SK-N-SH treated with all-trans-retinoic acid at 6 μM for 48 hours (cell line): Measurements from ENCODE around the gene GRIK4.

Source experiments
- ATAC-seq: fragments of 200-7000 bp; cut with Tn5 transposase; 3 replicates; pipeline ENCODE4 v1.9.1; 2020; ENCODE audit warnings: mild to moderate bottlenecking, moderate library complexity
- ARNTL ChIP-seq: fragments of 450-650 bp; formaldehyde crosslinking; IDR thresholded peaks from 2 replicates; pipeline ENCODE4 v1.5.0; 2020; ENCODE audit warnings: low read depth, mild to moderate bottlenecking, moderate library complexity, borderline replicate concordance
- BACH2 ChIP-seq: fragments of 250-450 bp; sonication (Bioruptor Pico); IDR thresholded peaks from 2 replicates; pipeline ENCODE4 v1.9.0; 2021; ENCODE audit warnings: mild to moderate bottlenecking, borderline replicate concordance
- CSDC2 ChIP-seq: fragments of 250-450 bp; sonication (Bioruptor Pico); IDR thresholded peaks from 2 replicates; pipeline ENCODE4 v1.5.0; 2020; ENCODE audit warnings: mild to moderate bottlenecking, moderate library complexity
- ESRRG ChIP-seq: fragments of 250-450 bp; sonication (Bioruptor Pico); IDR thresholded peaks from 2 replicates; pipeline ENCODE4 v1.6.1; 2021; ENCODE audit warnings: mild to moderate bottlenecking
- GLIS3 ChIP-seq: fragments of 250-450 bp; sonication (Bioruptor Pico); IDR thresholded peaks from 2 replicates; pipeline ENCODE4 v1.5.0; 2020; ENCODE audit warnings: mild to moderate bottlenecking, moderate library complexity
- ISL1 ChIP-seq: fragments of 250-450 bp; sonication (Bioruptor Pico); IDR thresholded peaks from 2 replicates; pipeline ENCODE4 v2.1.2; 2022; ENCODE audit warnings: mild to moderate bottlenecking, moderate library complexity
- OSR1 ChIP-seq: fragments of 250-450 bp; sonication (Bioruptor Pico); IDR thresholded peaks from 2 replicates; pipeline ENCODE4 v1.8.0; 2022; ENCODE audit warnings: moderate library complexity, mild to moderate bottlenecking, inconsistent platforms
- PPARA ChIP-seq: fragments of 250-450 bp; sonication (Bioruptor Pico); IDR thresholded peaks from 2 replicates; pipeline ENCODE4 v1.5.0; 2020; ENCODE audit warnings: mild to moderate bottlenecking, borderline replicate concordance
- SNAI2 ChIP-seq: fragments of 250-450 bp; sonication (Bioruptor Pico); IDR thresholded peaks from 2 replicates; pipeline ENCODE4 v1.5.0; 2020; ENCODE audit warnings: mild to moderate bottlenecking, moderate library complexity
- TCF4 ChIP-seq: fragments of 250-450 bp; sonication (Bioruptor Pico); IDR thresholded peaks from 2 replicates; pipeline ENCODE4 v1.8.0; 2021; ENCODE audit warnings: mild to moderate bottlenecking, moderate library complexity, borderline replicate concordance
- TOX ChIP-seq: fragments of 250-450 bp; sonication (Bioruptor Pico); IDR thresholded peaks from 2 replicates; pipeline ENCODE4 v1.8.0; 2021; ENCODE audit warnings: mild to moderate bottlenecking, moderate library complexity, borderline replicate concordance
- ZC3H10 ChIP-seq: fragments of 250-450 bp; sonication (Bioruptor Pico); IDR thresholded peaks from 2 replicates; pipeline ENCODE4 v1.5.1; 2021; ENCODE audit warnings: mild to moderate bottlenecking, moderate library complexity
- ZFP3 ChIP-seq: fragments of 250-450 bp; sonication (Bioruptor Pico); IDR thresholded peaks from 2 replicates; pipeline ENCODE4 v1.5.0; 2020; ENCODE audit warnings: mild to moderate bottlenecking, moderate library complexity
- ZFP30 ChIP-seq: fragments of 450-650 bp; formaldehyde crosslinking; IDR thresholded peaks from 2 replicates; pipeline ENCODE4 v1.5.0; 2022; ENCODE audit warnings: mild to moderate bottlenecking, moderate library complexity
- ZNF565 ChIP-seq: fragments of 450-650 bp; formaldehyde crosslinking; conservative IDR thresholded peaks from 2 replicates; pipeline ENCODE4 v1.5.0; 2020; ENCODE audit warnings: low read depth, mild to moderate bottlenecking, moderate library complexity
- ZNF70 ChIP-seq: fragments of 450-650 bp; formaldehyde crosslinking; IDR thresholded peaks from 2 replicates; pipeline ENCODE4 v1.5.0; 2020; ENCODE audit warnings: mild to moderate bottlenecking, moderate library complexity
- ZNF8 ChIP-seq: fragments of 450-650 bp; formaldehyde crosslinking; IDR thresholded peaks from 2 replicates; pipeline ENCODE4 v1.5.0; 2020; ENCODE audit warnings: mild to moderate bottlenecking, moderate library complexity
- TF ChIP-seq, protein P1 (sequence below): fragments of 250-450 bp; sonication (Bioruptor Pico); IDR thresholded peaks from 2 replicates; pipeline ENCODE4 v1.8.0; 2021; ENCODE audit warnings: low read depth, mild to moderate bottlenecking, moderate library complexity, borderline replicate concordance
- TF ChIP-seq, protein P2 (sequence below): fragments of 250-450 bp; sonication (Bioruptor Pico); IDR thresholded peaks from 2 replicates; pipeline ENCODE4 v1.5.0; 2020; ENCODE audit warnings: mild to moderate bottlenecking, moderate library complexity
- TF ChIP-seq, protein P3 (sequence below): fragments of 250-450 bp; sonication (Bioruptor Pico); IDR thresholded peaks from 2 replicates; pipeline ENCODE4 v1.5.1; 2021; ENCODE audit warnings: mild to moderate bottlenecking, moderate library complexity
- TF ChIP-seq, protein P4 (sequence below): fragments of 250-450 bp; sonication (Bioruptor Pico); IDR thresholded peaks from 2 replicates; pipeline ENCODE4 v1.8.0; 2020; ENCODE audit warnings: mild to moderate bottlenecking, moderate library complexity, borderline replicate concordance
- TF ChIP-seq, protein P5 (sequence below): fragments of 250-450 bp; sonication (Bioruptor Pico); IDR thresholded peaks from 2 replicates; pipeline ENCODE4 v1.5.1; 2020; ENCODE audit warnings: low read depth, mild to moderate bottlenecking, moderate library complexity

GRIK4 gene

DNA sequence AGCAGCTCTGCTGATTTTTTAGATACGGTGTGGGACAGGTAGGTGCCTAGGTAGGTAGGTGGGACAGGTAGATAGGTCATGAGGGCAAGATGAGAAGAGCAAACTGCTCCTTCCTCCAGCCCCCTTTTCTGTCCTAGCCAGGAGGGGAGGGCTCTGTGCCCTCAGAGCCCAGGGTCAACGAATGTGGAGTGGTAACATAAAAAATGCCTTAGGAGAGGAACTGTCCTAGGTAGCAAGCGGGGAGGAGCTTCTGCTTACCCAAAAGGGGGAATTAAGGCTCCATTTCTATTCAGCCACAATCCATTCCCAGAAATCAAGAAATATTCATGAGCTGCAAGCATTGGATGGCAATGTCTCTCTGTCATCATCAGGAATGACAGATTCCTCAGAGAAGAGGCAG lies 234.8 kb downstream of the GRIK4 start:
- no peak for ATAC-seq
- no peak for TF ChIP-seq OSR1 (CRISPR knock-in tag)
- no peak for TF ChIP-seq ZNF565 (CRISPR knock-in tag)
- no peak for TF ChIP-seq TOX (CRISPR knock-in tag)
- TF ChIP-seq, protein P1, sequence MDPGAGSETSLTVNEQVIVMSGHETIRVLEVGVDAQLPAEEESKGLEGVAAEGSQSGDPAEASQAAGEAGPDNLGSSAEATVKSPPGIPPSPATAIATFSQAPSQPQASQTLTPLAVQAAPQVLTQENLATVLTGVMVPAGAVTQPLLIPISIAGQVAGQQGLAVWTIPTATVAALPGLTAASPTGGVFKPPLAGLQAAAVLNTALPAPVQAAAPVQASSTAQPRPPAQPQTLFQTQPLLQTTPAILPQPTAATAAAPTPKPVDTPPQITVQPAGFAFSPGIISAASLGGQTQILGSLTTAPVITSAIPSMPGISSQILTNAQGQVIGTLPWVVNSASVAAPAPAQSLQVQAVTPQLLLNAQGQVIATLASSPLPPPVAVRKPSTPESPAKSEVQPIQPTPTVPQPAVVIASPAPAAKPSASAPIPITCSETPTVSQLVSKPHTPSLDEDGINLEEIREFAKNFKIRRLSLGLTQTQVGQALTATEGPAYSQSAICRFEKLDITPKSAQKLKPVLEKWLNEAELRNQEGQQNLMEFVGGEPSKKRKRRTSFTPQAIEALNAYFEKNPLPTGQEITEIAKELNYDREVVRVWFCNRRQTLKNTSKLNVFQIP (CRISPR knock-in tag): no peak
- no peak for TF ChIP-seq TCF4
- TF ChIP-seq, protein P2, sequence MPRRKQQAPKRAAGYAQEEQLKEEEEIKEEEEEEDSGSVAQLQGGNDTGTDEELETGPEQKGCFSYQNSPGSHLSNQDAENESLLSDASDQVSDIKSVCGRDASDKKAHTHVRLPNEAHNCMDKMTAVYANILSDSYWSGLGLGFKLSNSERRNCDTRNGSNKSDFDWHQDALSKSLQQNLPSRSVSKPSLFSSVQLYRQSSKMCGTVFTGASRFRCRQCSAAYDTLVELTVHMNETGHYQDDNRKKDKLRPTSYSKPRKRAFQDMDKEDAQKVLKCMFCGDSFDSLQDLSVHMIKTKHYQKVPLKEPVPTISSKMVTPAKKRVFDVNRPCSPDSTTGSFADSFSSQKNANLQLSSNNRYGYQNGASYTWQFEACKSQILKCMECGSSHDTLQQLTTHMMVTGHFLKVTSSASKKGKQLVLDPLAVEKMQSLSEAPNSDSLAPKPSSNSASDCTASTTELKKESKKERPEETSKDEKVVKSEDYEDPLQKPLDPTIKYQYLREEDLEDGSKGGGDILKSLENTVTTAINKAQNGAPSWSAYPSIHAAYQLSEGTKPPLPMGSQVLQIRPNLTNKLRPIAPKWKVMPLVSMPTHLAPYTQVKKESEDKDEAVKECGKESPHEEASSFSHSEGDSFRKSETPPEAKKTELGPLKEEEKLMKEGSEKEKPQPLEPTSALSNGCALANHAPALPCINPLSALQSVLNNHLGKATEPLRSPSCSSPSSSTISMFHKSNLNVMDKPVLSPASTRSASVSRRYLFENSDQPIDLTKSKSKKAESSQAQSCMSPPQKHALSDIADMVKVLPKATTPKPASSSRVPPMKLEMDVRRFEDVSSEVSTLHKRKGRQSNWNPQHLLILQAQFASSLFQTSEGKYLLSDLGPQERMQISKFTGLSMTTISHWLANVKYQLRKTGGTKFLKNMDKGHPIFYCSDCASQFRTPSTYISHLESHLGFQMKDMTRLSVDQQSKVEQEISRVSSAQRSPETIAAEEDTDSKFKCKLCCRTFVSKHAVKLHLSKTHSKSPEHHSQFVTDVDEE (CRISPR knock-in tag): no peak
- no peak for TF ChIP-seq BACH2 (CRISPR knock-in tag)
- no peak for TF ChIP-seq ZNF8 (CRISPR knock-in tag)
- no peak for TF ChIP-seq GLIS3 (CRISPR knock-in tag)
- TF ChIP-seq ZNF70 (CRISPR knock-in tag): no peak
- no peak for TF ChIP-seq ZFP30 (CRISPR knock-in tag)
- TF ChIP-seq CSDC2: no peak
- TF ChIP-seq, protein P3, sequence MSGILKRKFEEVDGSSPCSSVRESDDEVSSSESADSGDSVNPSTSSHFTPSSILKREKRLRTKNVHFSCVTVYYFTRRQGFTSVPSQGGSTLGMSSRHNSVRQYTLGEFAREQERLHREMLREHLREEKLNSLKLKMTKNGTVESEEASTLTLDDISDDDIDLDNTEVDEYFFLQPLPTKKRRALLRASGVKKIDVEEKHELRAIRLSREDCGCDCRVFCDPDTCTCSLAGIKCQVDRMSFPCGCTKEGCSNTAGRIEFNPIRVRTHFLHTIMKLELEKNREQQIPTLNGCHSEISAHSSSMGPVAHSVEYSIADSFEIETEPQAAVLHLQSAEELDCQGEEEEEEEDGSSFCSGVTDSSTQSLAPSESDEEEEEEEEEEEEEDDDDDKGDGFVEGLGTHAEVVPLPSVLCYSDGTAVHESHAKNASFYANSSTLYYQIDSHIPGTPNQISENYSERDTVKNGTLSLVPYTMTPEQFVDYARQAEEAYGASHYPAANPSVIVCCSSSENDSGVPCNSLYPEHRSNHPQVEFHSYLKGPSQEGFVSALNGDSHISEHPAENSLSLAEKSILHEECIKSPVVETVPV (CRISPR knock-in tag): no peak
- TF ChIP-seq ZFP3 (CRISPR knock-in tag): no peak
- no peak for TF ChIP-seq ISL1
- TF ChIP-seq SNAI2 (CRISPR knock-in tag): no peak
- no peak for TF ChIP-seq ZC3H10
- no peak for TF ChIP-seq PPARA (CRISPR knock-in tag)
- no peak for TF ChIP-seq ARNTL

DNA sequence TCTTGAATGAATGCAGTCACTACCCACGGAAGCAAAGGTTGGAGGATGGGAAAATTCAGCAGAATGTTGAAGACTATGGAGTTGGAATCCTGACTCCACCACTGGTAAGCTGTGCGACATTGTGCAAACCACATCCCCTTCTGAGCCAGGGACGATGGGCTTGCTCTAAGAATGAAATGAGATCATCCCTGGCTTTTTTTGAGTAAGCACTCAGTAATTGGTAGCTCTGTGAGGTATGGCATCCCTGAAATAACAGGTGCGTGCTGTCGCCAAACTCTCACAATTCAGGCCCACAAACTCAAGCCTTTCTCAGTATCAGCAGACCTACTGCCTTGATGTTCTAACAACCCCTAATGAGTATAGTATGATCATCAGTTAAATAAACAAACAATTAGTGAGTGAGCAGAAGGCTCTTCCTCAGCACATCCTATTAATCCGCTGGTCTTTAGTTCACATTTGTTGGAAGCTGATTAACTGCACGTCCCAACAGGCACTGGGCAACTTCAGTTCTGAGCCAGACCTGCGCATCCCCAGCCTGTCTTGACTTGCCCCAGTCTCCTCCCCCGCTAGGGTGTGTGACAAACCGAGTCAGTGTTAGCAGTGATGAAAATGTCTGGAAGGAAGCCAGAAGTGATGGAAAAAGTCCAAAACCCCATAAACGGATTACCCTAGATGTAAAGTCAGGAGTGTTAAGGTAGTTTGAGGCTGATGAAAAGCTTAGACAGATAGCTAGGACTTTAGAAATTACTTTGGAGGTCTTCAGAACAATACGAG lies 235.5 kb downstream of the GRIK4 start:
- no peak for ATAC-seq
- TF ChIP-seq, protein P2 (CRISPR knock-in tag): no peak
- TF ChIP-seq, protein P4, sequence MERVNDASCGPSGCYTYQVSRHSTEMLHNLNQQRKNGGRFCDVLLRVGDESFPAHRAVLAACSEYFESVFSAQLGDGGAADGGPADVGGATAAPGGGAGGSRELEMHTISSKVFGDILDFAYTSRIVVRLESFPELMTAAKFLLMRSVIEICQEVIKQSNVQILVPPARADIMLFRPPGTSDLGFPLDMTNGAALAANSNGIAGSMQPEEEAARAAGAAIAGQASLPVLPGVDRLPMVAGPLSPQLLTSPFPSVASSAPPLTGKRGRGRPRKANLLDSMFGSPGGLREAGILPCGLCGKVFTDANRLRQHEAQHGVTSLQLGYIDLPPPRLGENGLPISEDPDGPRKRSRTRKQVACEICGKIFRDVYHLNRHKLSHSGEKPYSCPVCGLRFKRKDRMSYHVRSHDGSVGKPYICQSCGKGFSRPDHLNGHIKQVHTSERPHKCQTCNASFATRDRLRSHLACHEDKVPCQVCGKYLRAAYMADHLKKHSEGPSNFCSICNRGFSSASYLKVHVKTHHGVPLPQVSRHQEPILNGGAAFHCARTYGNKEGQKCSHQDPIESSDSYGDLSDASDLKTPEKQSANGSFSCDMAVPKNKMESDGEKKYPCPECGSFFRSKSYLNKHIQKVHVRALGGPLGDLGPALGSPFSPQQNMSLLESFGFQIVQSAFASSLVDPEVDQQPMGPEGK (CRISPR knock-in tag): no peak
- no peak for TF ChIP-seq CSDC2
- TF ChIP-seq, protein P1 (CRISPR knock-in tag): no peak
- no peak for TF ChIP-seq TCF4
- no peak for TF ChIP-seq ARNTL
- TF ChIP-seq ESRRG (CRISPR knock-in tag): no peak
- TF ChIP-seq, protein P5, sequence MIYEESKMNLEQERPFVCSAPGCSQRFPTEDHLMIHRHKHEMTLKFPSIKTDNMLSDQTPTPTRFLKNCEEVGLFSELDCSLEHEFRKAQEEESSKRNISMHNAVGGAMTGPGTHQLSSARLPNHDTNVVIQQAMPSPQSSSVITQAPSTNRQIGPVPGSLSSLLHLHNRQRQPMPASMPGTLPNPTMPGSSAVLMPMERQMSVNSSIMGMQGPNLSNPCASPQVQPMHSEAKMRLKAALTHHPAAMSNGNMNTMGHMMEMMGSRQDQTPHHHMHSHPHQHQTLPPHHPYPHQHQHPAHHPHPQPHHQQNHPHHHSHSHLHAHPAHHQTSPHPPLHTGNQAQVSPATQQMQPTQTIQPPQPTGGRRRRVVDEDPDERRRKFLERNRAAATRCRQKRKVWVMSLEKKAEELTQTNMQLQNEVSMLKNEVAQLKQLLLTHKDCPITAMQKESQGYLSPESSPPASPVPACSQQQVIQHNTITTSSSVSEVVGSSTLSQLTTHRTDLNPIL (CRISPR knock-in tag): no peak
- no peak for TF ChIP-seq ZFP30 (CRISPR knock-in tag)
- TF ChIP-seq BACH2 (CRISPR knock-in tag): no peak
- TF ChIP-seq GLIS3 (CRISPR knock-in tag): no peak
- no peak for TF ChIP-seq TOX (CRISPR knock-in tag)
- TF ChIP-seq, all 23 proteins: peak for 0
